K562 (cell line): ENCODE data around the gene HOXC10. TPM values are rescaled to one million over a fixed set of nuclear protein-coding genes. Genes with fewer than 3 reads are reported as not detected.

Experiments
- ATAC-seq: fragments of 200-7000 bp; cut with Tn5 transposase; 3 replicates; pipeline ENCODE4 v1.9.1; 2020; ENCODE audit warnings: moderate library complexity
- BruUV-seq: library from RNA; stranded (reverse); fragments of 400-500 nt; replicated peaks from 2 replicates; lab custom pipeline; 2021; lab: Mats Ljungman, UMichigan
- CTCF ChIA-PET: fragments of 300-600 bp; formaldehyde crosslinking; extraction: SDS; loops from one replicate; lab custom pipeline; 2021; ENCODE audit warnings: low intra/inter-chr PET ratio; lab: Yijun Ruan, JAX
- POLR2A ChIA-PET: fragments of 300-600, 350-650 bp; sonication (Branson Sonifier 250); formaldehyde crosslinking; extraction: SDS; loops from one replicate; lab custom pipeline; 2021; ENCODE audit warnings: antibody characterized with exemption, inconsistent platforms; lab: Yijun Ruan, JAX
- DNase-seq, 4 experiments: peaks; one replicate each; pipeline versions ENCODE4 v3.0.0 to v3.0.0-alpha.2; 2011 to 2018; ENCODE audit warnings: low spot score in 3 of 4, mixed read lengths in 3 of 4; ENCODE audit errors: extremely low read depth in 1 of 4
- FAIRE-seq: peaks from 2 replicates; lab custom pipeline; 2011; peaks lifted over from hg19 to GRCh38; lab: Jason Lieb, UNC
- H2AFZ ChIP-seq: 2 replicates; pipeline ENCODE4 v1.6.0; 2011; ENCODE audit warnings: low read depth, low read length, control low read depth, inconsistent platforms
- H3K27ac ChIP-seq: fragments of 200-600 bp; 3 replicates; pipeline ENCODE4 v1.8.0; 2011; ENCODE audit warnings: low read depth, mild to moderate bottlenecking, control low read depth, inconsistent platforms, low read length, moderate library complexity, mixed read lengths; ENCODE audit errors: extremely low read depth
- H3K27me3 ChIP-seq, 2 experiments: fragments of 300-600 bp in 1 of 2; 2 replicates in 1 of 2; 3 replicates in 1 of 2; pipeline versions ENCODE4 v1.6.0 to v1.8.0; 2011; ENCODE audit warnings: inconsistent platforms in 2 of 2, low read length in 2 of 2, mild to moderate bottlenecking in 1 of 2, mixed read lengths in 1 of 2, moderate library complexity in 1 of 2; ENCODE audit not compliant: control insufficient read depth in 2 of 2, insufficient read depth in 2 of 2
- H3K36me3 ChIP-seq: fragments of 300-600 bp; 3 replicates; pipeline ENCODE4 v1.8.0; 2011; ENCODE audit warnings: mild to moderate bottlenecking, low read length, inconsistent platforms; ENCODE audit not compliant: control insufficient read depth, insufficient read depth
- H3K4me1 ChIP-seq, 2 experiments: fragments of 200-600 bp in 1 of 2; replicated peaks in 1 of 2; 2 replicates in 1 of 2; 3 replicates in 1 of 2; pipeline versions ENCODE4 v1.5.1 to v1.8.0; 2011; ENCODE audit warnings: inconsistent platforms in 2 of 2, low read length in 2 of 2, mild to moderate bottlenecking in 1 of 2, mixed read lengths in 1 of 2, moderate library complexity in 1 of 2; ENCODE audit not compliant: control insufficient read depth in 2 of 2, insufficient read depth in 2 of 2
- H3K4me2 ChIP-seq: 2 replicates; pipeline ENCODE4 v1.6.1; 2011; ENCODE audit warnings: low read length, control low read depth, inconsistent platforms, mixed read lengths; ENCODE audit not compliant: insufficient read depth
- H3K4me3 ChIP-seq: fragments of 200-600 bp; sonication (generic), shearing (Covaris generic); 2 replicates; pipeline ENCODE4 v1.5.1; 2016; ENCODE audit warnings: control low read depth, inconsistent platforms
- H3K79me2 ChIP-seq: fragments of 200-600 bp; 3 replicates; pipeline ENCODE4 v1.8.0; 2011; ENCODE audit warnings: low read length, inconsistent platforms; ENCODE audit not compliant: control insufficient read depth, insufficient read depth
- H3K9ac ChIP-seq, 2 experiments: 2 replicates each; pipeline versions ENCODE4 v1.6.0 to v1.6.1; 2011; ENCODE audit warnings: low read depth in 2 of 2, low read length in 2 of 2, control low read depth in 1 of 2, inconsistent platforms in 1 of 2, mild to moderate bottlenecking in 1 of 2, mixed read lengths in 1 of 2; ENCODE audit not compliant: insufficient read depth in 1 of 2
- H3K9me1 ChIP-seq: one replicate; pipeline ENCODE4 v1.6.0; 2011; ENCODE audit warnings: inconsistent platforms, mild to moderate bottlenecking, low read length, moderate library complexity; ENCODE audit not compliant: control insufficient read depth, insufficient read depth
- H3K9me3 ChIP-seq: replicated peaks from 2 replicates; pipeline ENCODE4 v1.5.1; 2011; ENCODE audit warnings: low read depth, low read length, inconsistent platforms; ENCODE audit not compliant: control insufficient read depth, insufficient read depth
- H4K20me1 ChIP-seq: replicated peaks from 2 replicates; pipeline ENCODE4 v1.6.1; 2011; ENCODE audit warnings: low read length, inconsistent platforms, mixed read lengths; ENCODE audit not compliant: control insufficient read depth, insufficient read depth
- ARID4B ChIP-seq: sonication (generic); formaldehyde crosslinking; IDR thresholded peaks from 2 replicates; pipeline ENCODE4 v1.8.0; 2022; ENCODE audit warnings: mild to moderate bottlenecking, missing genetic modification reagents
- DACH1 ChIP-seq: fragments of 450-650 bp; IDR thresholded peaks from 2 replicates; pipeline ENCODE4 v1.6.1; 2018; ENCODE audit not compliant: partially characterized antibody
- ERF ChIP-seq: fragments of 450-650 bp; formaldehyde crosslinking; IDR thresholded peaks from 2 replicates; pipeline ENCODE4 v1.4.0; 2020; ENCODE audit warnings: mild to moderate bottlenecking, mixed read lengths
- GTF2E2 ChIP-seq: fragments of 200-800 bp; sonication (Bioruptor generic); IDR thresholded peaks from 2 replicates; pipeline ENCODE4 v1.6.1; 2016; ENCODE audit warnings: missing genetic modification characterization, missing compliant biosample characterization
- HDAC6 ChIP-seq: IDR thresholded peaks from 2 replicates; pipeline ENCODE4 v1.6.1; 2012; ENCODE audit warnings: low read depth, mild to moderate bottlenecking, control low read depth, inconsistent platforms, low read length, moderate library complexity
- HLTF ChIP-seq: fragments of 450-650 bp; IDR thresholded peaks from 2 replicates; pipeline ENCODE4 v1.6.1; 2016
- ILF3 ChIP-seq: fragments of 450-650 bp; IDR thresholded peaks from 2 replicates; pipeline ENCODE4 v1.6.1; 2018; ENCODE audit warnings: antibody characterized with exemption, mild to moderate bottlenecking, moderate library complexity, borderline replicate concordance
- RFX5 ChIP-seq: IDR thresholded peaks from 2 replicates; pipeline ENCODE4 v1.6.1; 2011; ENCODE audit warnings: low read depth, mild to moderate bottlenecking, improper control_type of control experiment, low read length
- STAG1 ChIP-seq: sonication (generic); formaldehyde crosslinking; IDR thresholded peaks from 2 replicates; pipeline ENCODE4 v1.5.0; 2020; ENCODE audit warnings: missing genetic modification reagents, borderline replicate concordance
- TBP ChIP-seq: optimal IDR thresholded peaks from 2 replicates; pipeline ENCODE3; 2011; ENCODE audit warnings: low read depth, low read length, improper control_type of control experiment
- XRCC5 ChIP-seq: fragments of 200-400 bp; formaldehyde crosslinking; IDR thresholded peaks from 2 replicates; pipeline ENCODE4 v1.6.1; 2017; ENCODE audit warnings: low read depth, mild to moderate bottlenecking, low read length
- ZNF133 ChIP-seq: fragments of 250-450 bp; sonication (Bioruptor Pico); IDR thresholded peaks from 2 replicates; pipeline ENCODE4 v1.4.0; 2020; ENCODE audit warnings: mild to moderate bottlenecking
- ZNF398 ChIP-seq: fragments of 250-450 bp; sonication (Bioruptor Pico); IDR thresholded peaks from 2 replicates; pipeline ENCODE4 v1.8.0; 2021; ENCODE audit warnings: moderate library complexity, mild to moderate bottlenecking, inconsistent platforms
- ZNF764 ChIP-seq: fragments of 250-450 bp; sonication (Bioruptor Pico); IDR thresholded peaks from 2 replicates; pipeline ENCODE4 v1.4.0; 2020; ENCODE audit warnings: low read depth, mild to moderate bottlenecking, moderate library complexity
- WGBS: fragments of 100-300 bp; shearing (Covaris generic); methylation state at CpG from one replicate; pipeline ENCODE4 v1.1.6; 2016; ENCODE audit warnings: low coverage, mixed read lengths; ENCODE audit not compliant: insufficient coverage; ENCODE audit errors: missing lambda C conversion rate; 5-methylcytosine and 5-hydroxymethylcytosine counted together
- in situ Hi-C: fragments of 300-500 bp; cut with MboI; formaldehyde crosslinking; loops from 4 replicates; pipeline ENCODE4 v1.15.0; 2018; ENCODE audit warnings: inconsistent platforms, mixed read lengths
- intact Hi-C: fragments of 100-400 bp; cut with micrococcal nuclease; formaldehyde crosslinking; loops from 2 replicates; pipeline ENCODE4 v1.14.2; 2022
- polyA plus RNA-seq, 8 experiments: library from polyadenylated mRNA; depleted of rRNA in 4 of 8; stranded (reverse) in 5 of 8; unstranded in 3 of 8; fragments of >200 nt; fragmentation: Nextera tagmentation in 2 of 8; fragmentation: Illumina TruSeq in 1 of 8; extraction: Ambion mirVana in 2 of 8; extraction: Trizol in 1 of 8; gene quantifications; 2 replicates each; pipeline versions ENCODE4 v1.2.1 to v1.2.3, GENCODE V29; 2011 to 2014; ENCODE audit warnings: inconsistent platforms in 1 of 8, missing spikeins in 1 of 8
- total RNA-seq, 7 experiments: library from RNA; depleted of rRNA in 6 of 7; stranded (reverse); fragments of >200 nt in 6 of 7; fragmentation: Illumina TruSeq in 2 of 7; extraction: Trizol in 2 of 7; gene quantifications; 2 replicates each; pipeline versions ENCODE4 v1.2.1 to v1.2.3, GENCODE V29; 2011 to 2021; ENCODE audit warnings: low replicate concordance in 1 of 7
- TF ChIP-seq, protein P1 (sequence below): sonication (generic); formaldehyde crosslinking; IDR thresholded peaks from 2 replicates; pipeline ENCODE4 v1.8.1; 2022; ENCODE audit warnings: missing genetic modification reagents

The HOXC10 gene
- total and polyA plus RNA-seq, 9 of the 15 experiments (the other 6 are each of a cell fraction or from before 2014, with no cell fraction given) = 0.13 to 0.77 (median 0.35) TPM; not detected in 2

DNA sequence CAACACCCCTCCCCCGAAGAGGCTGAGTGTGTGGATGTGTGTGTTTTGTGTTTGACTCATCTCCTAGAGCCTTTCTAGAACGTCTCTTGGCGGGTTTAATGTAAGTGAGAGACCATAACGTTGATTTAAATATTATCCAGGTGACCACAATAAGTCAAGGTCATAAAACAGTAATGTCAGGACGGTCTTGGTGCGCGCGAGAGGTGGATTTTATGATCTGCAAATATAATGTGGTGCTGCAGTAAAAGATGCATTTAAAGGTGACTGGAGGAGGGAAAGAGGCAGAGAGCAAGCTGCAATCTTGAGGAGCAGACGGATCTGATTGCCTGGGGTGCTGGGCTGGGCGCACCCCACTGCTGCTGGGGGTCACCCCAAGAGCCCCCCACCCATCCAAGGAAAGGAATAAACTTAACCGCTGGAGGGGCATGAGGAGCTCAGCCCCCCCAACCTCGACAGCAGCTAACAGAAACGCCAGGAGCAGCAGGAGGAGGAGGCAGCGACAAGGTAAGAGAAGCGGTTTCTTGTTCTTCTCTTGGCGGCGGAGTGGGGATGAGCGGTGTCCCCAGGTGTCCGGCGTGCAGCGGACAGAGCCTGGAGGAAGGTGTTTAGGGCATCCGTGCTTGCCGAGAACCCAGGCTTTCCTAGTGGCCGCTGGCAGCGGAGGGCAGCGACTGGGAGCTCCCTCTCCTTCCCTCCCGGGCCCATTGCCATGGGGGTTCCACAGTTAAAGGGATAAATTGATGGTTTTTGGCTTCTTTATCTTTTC, 5.5 kb downstream of the HOXC10 start:
- ATAC-seq (no peak), DNase-seq (no peak), FAIRE-seq (peak; percentile 35)
- Histone ChIP-seq H3K27me3 (peaks cover 0 to 10% of the 10 kb centered on the region in 2 experiments; a peak in 2 of 5 replicates), H4K20me1 (no peaks in the 10 kb centered on the region), H3K79me2 (peaks cover 7% of the 10 kb centered on the region; the same call in 1 of the 3 replicates), H3K9me1 (no peaks in the 10 kb centered on the region), H3K27ac (no peak overlapping the region), H2AFZ (no peak overlapping the region), H3K4me3 (no peak overlapping the region), H3K9me3 (no peaks in the 10 kb centered on the region), H3K9ac (peak overlapping the region in 1 of 2 experiments; percentile 63; a peak in 2 of 4 replicates), H3K4me2 (0 out of 2 replicates have a peak overlapping the region, but pooled peaks have one; percentile 9), H3K4me1 (peaks cover 43 to 51% of the 10 kb centered on the region in 2 experiments), H3K36me3 (no peaks in the 10 kb centered on the region)
- ChIA-PET CTCF (interaction anchor here (1.3 kb wide), 1 partner anchor 211 kb away, joined by 3 read pairs; no protein-coding TSS in a partner anchor), POLR2A (interaction anchor here (0.6 to 2.9 kb wide), 7 partner anchors 9 to 211 kb away, joined by 3 to 20 read pairs (median 5); partner anchors contain the start of gene HOXC9)
- BruUV-seq = no TSS peak
- WGBS = 31% methylated on average over 23 of the region's 27 CpGs
- intact Hi-C loops (no loop called here), in situ Hi-C loops (no loop called here)
- no peak for TF ChIP-seq HDAC6
- no peak for TF ChIP-seq ZNF764
- no peak for TF ChIP-seq ERF (CRISPR knock-in tag)
- TF ChIP-seq HLTF = no peak
- no peak for TF ChIP-seq STAG1 (CRISPR knock-in tag)
- TF ChIP-seq DACH1 = no peak
- no peak for TF ChIP-seq XRCC5
- TF ChIP-seq ILF3 = no peak
- no peak for TF ChIP-seq TBP
- no peak for TF ChIP-seq ARID4B
- TF ChIP-seq GTF2E2 (tag) = no peak
- TF ChIP-seq, protein P1, sequence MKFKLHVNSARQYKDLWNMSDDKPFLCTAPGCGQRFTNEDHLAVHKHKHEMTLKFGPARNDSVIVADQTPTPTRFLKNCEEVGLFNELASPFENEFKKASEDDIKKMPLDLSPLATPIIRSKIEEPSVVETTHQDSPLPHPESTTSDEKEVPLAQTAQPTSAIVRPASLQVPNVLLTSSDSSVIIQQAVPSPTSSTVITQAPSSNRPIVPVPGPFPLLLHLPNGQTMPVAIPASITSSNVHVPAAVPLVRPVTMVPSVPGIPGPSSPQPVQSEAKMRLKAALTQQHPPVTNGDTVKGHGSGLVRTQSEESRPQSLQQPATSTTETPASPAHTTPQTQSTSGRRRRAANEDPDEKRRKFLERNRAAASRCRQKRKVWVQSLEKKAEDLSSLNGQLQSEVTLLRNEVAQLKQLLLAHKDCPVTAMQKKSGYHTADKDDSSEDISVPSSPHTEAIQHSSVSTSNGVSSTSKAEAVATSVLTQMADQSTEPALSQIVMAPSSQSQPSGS (CRISPR knock-in tag) = no peak
- TF ChIP-seq ZNF398 = no peak
- no peak for TF ChIP-seq ZNF133
- TF ChIP-seq RFX5 = no peak
